ENCODE results near the gene ZNF385B. TPM values are rescaled to one million over a fixed set of nuclear protein-coding genes. Genes with fewer than 3 reads are reported as not detected.

Gene ZNF385B
- polyA plus RNA-seq, 1 donor from 2014 or later, result 0.31 TPM

- Histone ChIP-seq H3K9ac (ENCODE audit: low read length) (no peak overlapping the region), H3K9me2 (ENCODE audit: insufficient read depth, low read length) (no peaks in the 10 kb centered on the region), H3K27me3 (ENCODE audit: insufficient read depth, low read depth, low read length) (no peaks in the 10 kb centered on the region), H3K4me2 (ENCODE audit: low read length) (no peak overlapping the region), H3K36me3 (ENCODE audit: insufficient read depth, low read length) (no peaks in the 10 kb centered on the region), H3K27ac (ENCODE audit: low read length) (no peak overlapping the region), H3K79me2 (replicated peaks; ENCODE audit: insufficient read depth, low read length) (no peaks in the 10 kb centered on the region), H3F3A (ENCODE audit: insufficient read depth, low read length, poor library complexity, severe bottlenecking) (no peaks in the 10 kb centered on the region), H3K4me3 (ENCODE audit: low read length) (no peak overlapping the region), H2AFZ (ENCODE audit: low read depth, low read length) (no peak overlapping the region), H3K9me3 (ENCODE audit: low read length) (no peaks in the 10 kb centered on the region), H4K20me1 (ENCODE audit: insufficient read depth) (no peaks in the 10 kb centered on the region)
- no peak for TF ChIP-seq RAD21 (conservative IDR thresholded peaks at IDR 0.05)
- no peak for TF ChIP-seq SMC3 (conservative IDR thresholded peaks at IDR 0.05; ENCODE audit: poor library complexity)
- TF ChIP-seq MXI1 (conservative IDR thresholded peaks at IDR 0.05; ENCODE audit: poor library complexity, severe bottlenecking), result no peak
- no peak for TF ChIP-seq EP300 (conservative IDR thresholded peaks at IDR 0.05; ENCODE audit: poor library complexity, severe bottlenecking)
- no peak for TF ChIP-seq CTCF (IDR thresholded peaks at IDR 0.05; ENCODE audit: poor library complexity, severe bottlenecking)
- TF ChIP-seq POLR2AphosphoS5 (IDR thresholded peaks at IDR 0.05), result no peak
- TF ChIP-seq EZH2 (IDR thresholded peaks at IDR 0.05; ENCODE audit: borderline replicate concordance, insufficient read depth, low read length, poor library complexity, severe bottlenecking), result no peak
- TF ChIP-seq REST (IDR thresholded peaks at IDR 0.05; ENCODE audit: borderline replicate concordance), result no peak
- TF ChIP-seq TAF1 (IDR thresholded peaks at IDR 0.05; ENCODE audit: low read depth), result no peak
These were observed 238.6 kb downstream of the ZNF385B start for GRCh38 chr2:179622635-179623300.

- TF ChIP-seq POLR2AphosphoS5 (IDR thresholded peaks at IDR 0.05) (no peak), EP300 (conservative IDR thresholded peaks at IDR 0.05; ENCODE audit: poor library complexity, severe bottlenecking) (no peak), RAD21 (conservative IDR thresholded peaks at IDR 0.05) (no peak), CTCF (IDR thresholded peaks at IDR 0.05; ENCODE audit: poor library complexity, severe bottlenecking) (no peak), SMC3 (conservative IDR thresholded peaks at IDR 0.05; ENCODE audit: poor library complexity) (no peak), EZH2 (IDR thresholded peaks at IDR 0.05; ENCODE audit: borderline replicate concordance, insufficient read depth, low read length, poor library complexity, severe bottlenecking) (no peak), MXI1 (conservative IDR thresholded peaks at IDR 0.05; ENCODE audit: poor library complexity, severe bottlenecking) (no peak), REST (IDR thresholded peaks at IDR 0.05; ENCODE audit: borderline replicate concordance) (no peak)
- Histone ChIP-seq H3K9me3 (ENCODE audit: low read length) (no peaks in the 10 kb centered on the region), H3K36me3 (ENCODE audit: insufficient read depth, low read length) (no peaks in the 10 kb centered on the region), H2AFZ (ENCODE audit: low read depth, low read length) (no peak overlapping the region), H3K27ac (ENCODE audit: low read length) (no peak overlapping the region), H3K79me2 (replicated peaks; ENCODE audit: insufficient read depth, low read length) (no peaks in the 10 kb centered on the region), H3F3A (ENCODE audit: insufficient read depth, low read length, poor library complexity, severe bottlenecking) (no peaks in the 10 kb centered on the region), H3K27me3 (ENCODE audit: insufficient read depth, low read depth, low read length) (no peaks in the 10 kb centered on the region), H3K4me3 (ENCODE audit: low read length) (no peak overlapping the region), H3K9ac (ENCODE audit: low read length) (no peak overlapping the region), H3K4me2 (ENCODE audit: low read length) (no peak overlapping the region), H4K20me1 (ENCODE audit: insufficient read depth) (no peaks in the 10 kb centered on the region), H3K9me2 (ENCODE audit: insufficient read depth, low read length) (no peaks in the 10 kb centered on the region)
These were observed 239.3 kb downstream of the ZNF385B start for GRCh38 chr2:179622112-179622511.

All from neural cell (in vitro differentiated cells).